K562 (cell line): ENCODE measurements around the gene MAGI3.

Source experiments
- ATF3 ChIP-seq, 2 experiments: fragments of 450-650 bp in 1 of 2; sonication (generic) in 1 of 2; formaldehyde crosslinking in 1 of 2; IDR thresholded peaks in 1 of 2; conservative IDR thresholded peaks in 1 of 2; 2 replicates each; pipeline versions ENCODE4 v1.6.1 to v1.8.1; 2016 to 2023; ENCODE audit warnings: mild to moderate bottlenecking in 2 of 2, moderate library complexity in 2 of 2, inconsistent platforms in 1 of 2, missing genetic modification reagents in 1 of 2
- CBX5 ChIP-seq: IDR thresholded peaks from 2 replicates; pipeline ENCODE4 v1.6.1; 2014; ENCODE audit warnings: low read depth, borderline replicate concordance
- EP300 ChIP-seq: IDR thresholded peaks from 2 replicates; pipeline ENCODE4 v1.6.1; 2012; ENCODE audit warnings: low read length, improper control_type of control experiment
- GMEB1 ChIP-seq: fragments of 250-450 bp; sonication (Bioruptor Pico); IDR thresholded peaks from 2 replicates; pipeline ENCODE4 v1.4.0; 2020; ENCODE audit warnings: mild to moderate bottlenecking
- MLLT1 ChIP-seq, 2 experiments: fragments of 450-650 bp; IDR thresholded peaks; 2 replicates each; pipeline ENCODE4 v1.6.1; 2016
- NRF1 ChIP-seq, 2 experiments: fragments of 450-650 bp; IDR thresholded peaks in 1 of 2; conservative IDR thresholded peaks in 1 of 2; 2 replicates each; pipeline ENCODE4 v1.6.1; 2014; ENCODE audit warnings: mild to moderate bottlenecking in 2 of 2
- SMARCC2 ChIP-seq: fragments of 450-650 bp; IDR thresholded peaks from 2 replicates; pipeline ENCODE4 v1.6.1; 2017; ENCODE audit warnings: antibody characterized with exemption, moderate library complexity, mild to moderate bottlenecking, low read depth
- TF ChIP-seq, protein P1 (sequence below), 2 experiments: IDR thresholded peaks; 2 replicates each; pipeline ENCODE4 v1.6.1; 2011; ENCODE audit warnings: borderline replicate concordance in 1 of 2, control low read depth in 1 of 2, low read depth in 1 of 2, low read length in 1 of 2, mild to moderate bottlenecking in 1 of 2, mixed read lengths in 1 of 2, moderate library complexity in 1 of 2; ENCODE audit not compliant: insufficient read depth in 1 of 2, insufficient read length in 1 of 2, poor library complexity in 1 of 2, severe bottlenecking in 1 of 2; ENCODE audit errors: extremely low read depth in 1 of 2

DNA sequence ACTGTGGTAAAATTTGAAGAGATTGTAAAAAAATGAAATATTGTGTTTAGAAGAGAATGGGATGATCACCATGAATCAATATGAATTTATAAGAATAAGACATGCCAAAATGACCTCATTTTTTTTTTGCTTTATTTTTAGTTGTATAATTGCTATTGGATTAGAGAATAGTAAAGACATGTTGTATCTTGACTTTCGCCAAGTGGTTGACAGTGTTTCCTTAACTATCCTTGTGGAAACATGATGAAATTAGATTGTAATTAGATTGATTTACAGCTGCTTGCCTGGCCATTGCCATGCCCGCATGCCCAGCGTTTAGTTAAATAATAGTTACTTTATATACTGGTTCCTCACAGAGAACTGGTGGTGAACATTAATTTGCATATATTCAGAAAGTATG, 154.9 kb downstream of the MAGI3 start:
- no peak for TF ChIP-seq CBX5
- TF ChIP-seq ATF3 (IDR thresholded peaks at IDR 0.05): no peak
- TF ChIP-seq ATF3 (CRISPR knock-in tag; conservative IDR thresholded peaks at IDR 0.05): no peak
- TF ChIP-seq, protein P1, sequence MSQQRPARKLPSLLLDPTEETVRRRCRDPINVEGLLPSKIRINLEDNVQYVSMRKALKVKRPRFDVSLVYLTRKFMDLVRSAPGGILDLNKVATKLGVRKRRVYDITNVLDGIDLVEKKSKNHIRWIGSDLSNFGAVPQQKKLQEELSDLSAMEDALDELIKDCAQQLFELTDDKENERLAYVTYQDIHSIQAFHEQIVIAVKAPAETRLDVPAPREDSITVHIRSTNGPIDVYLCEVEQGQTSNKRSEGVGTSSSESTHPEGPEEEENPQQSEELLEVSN (IDR thresholded peaks at IDR 0.05; ENCODE audit: borderline replicate concordance in 1 of 2, extremely low read depth in 1 of 2, insufficient read depth in 1 of 2, insufficient read length in 1 of 2, low read depth in 1 of 2, low read length in 1 of 2, poor library complexity in 1 of 2, severe bottlenecking in 1 of 2): no peak
- no peak for TF ChIP-seq NRF1 (conservative IDR thresholded peaks at IDR 0.05 in 1 of 2, IDR thresholded peaks at IDR 0.05 in 1 of 2)
- no peak for TF ChIP-seq GMEB1
- no peak for TF ChIP-seq EP300
- TF ChIP-seq MLLT1 (IDR thresholded peaks at IDR 0.05): no peak
- TF ChIP-seq SMARCC2: no peak
